Omental fat pad (tissue), 4 donors: ENCODE data around the gene C1orf185. TPM values are rescaled to one million over a fixed set of nuclear protein-coding genes. Genes with fewer than 3 reads are reported as not detected.
"Not testable (repeated sequence)": the region's sequence is repeated elsewhere in the genome, so short reads cannot be mapped to it uniquely, and the experiment has no call there.

ENCODE experiments used
- ATAC-seq: fragments of 150-250 bp; one replicate; pipeline ENCODE4 v1.9.1; 2016; ENCODE audit warnings: mild to moderate bottlenecking, moderate library complexity; ENCODE audit not compliant: low FRiP score
- DNase-seq: peaks from one replicate; pipeline ENCODE4 v3.0.0-alpha.2; 2019; ENCODE audit warnings: low spot score
- CTCF ChIP-seq, 3 donors: fragments of 450-650 bp; IDR thresholded peaks; one replicate each; pipeline ENCODE4 v1.5.1; 2016 to 2017; ENCODE audit warnings: antibody characterized with exemption in 3 of 3, mild to moderate bottlenecking in 3 of 3, moderate library complexity in 2 of 3
- total RNA-seq, 4 donors: library from RNA; depleted of rRNA; stranded (reverse); fragments of >200 nt; gene quantifications; one replicate each; pipeline ENCODE4 v1.1.0, GENCODE V29; 2016

C1orf185 gene
- total RNA-seq, 4 donors from 2014 or later: not detected

GRCh38 chr1:51131185-51131584 lies 29.2 kb downstream of the C1orf185 start:
- no peak for ATAC-seq
- DNase-seq: no peak
- TF ChIP-seq CTCF (IDR thresholded peaks at IDR 0.05): no peak

GRCh38 chr1:51133045-51133444 lies 31.0 kb downstream of the C1orf185 start:
- ATAC-seq: no peak
- TF ChIP-seq CTCF (IDR thresholded peaks at IDR 0.05): no peak
- no peak for DNase-seq

GRCh38 chr1:51137696-51138095 lies 35.7 kb downstream of the C1orf185 start:
- ATAC-seq, DNase-seq: not testable (repeated sequence)

- TF ChIP-seq CTCF (IDR thresholded peaks at IDR 0.05): no peak
- DNase-seq (no peak), ATAC-seq (no peak)
These were observed 37.4 kb downstream of the C1orf185 start for GRCh38 chr1:51139474-51139873.

- DNase-seq (no peak), ATAC-seq (no peak)
- TF ChIP-seq CTCF (IDR thresholded peaks at IDR 0.05): no peak
These were observed 45.4 kb downstream of the C1orf185 start for GRCh38 chr1:51147394-51147793.

- no peak for DNase-seq
- TF ChIP-seq CTCF (IDR thresholded peaks at IDR 0.05): no peak
- ATAC-seq: no peak
These were observed 52.7 kb downstream of the C1orf185 start for GRCh38 chr1:51154776-51155175.

GRCh38 chr1:51156752-51157151 lies 54.7 kb downstream of the C1orf185 start:
- no peak for ATAC-seq

More at GRCh38 chr1:51156752-51157151, 54.7 kb downstream of the C1orf185 start:
- DNase-seq: no peak
- no peak for TF ChIP-seq CTCF (IDR thresholded peaks at IDR 0.05)
